Stimulated activated effector memory CD8-positive, alpha-beta T cell treated with anti-CD3 and anti-CD28 coated beads, Interleukin-12 subunit alpha, Interleukin-12 subunit beta, amount 100 ng/mL, for 72 hours (primary cell): ENCODE data around the gene DUT.

Experiments
- ATAC-seq: fragments of 150-1000 bp; cut with Tn5 transposase; 2 replicates; pipeline ENCODE4 v1.10.0; 2021
- DNase-seq, 2 donors: peaks; one replicate each; pipeline ENCODE4 v3.0.0; 2021 to 2022; ENCODE audit warnings: low spot score in 2 of 2
- H3K27ac Mint-ChIP-seq: one replicate; pipeline ENCODE4 v1.8.0; 2022; ENCODE audit warnings: mild to moderate bottlenecking, mixed read lengths
- H3K36me3 Mint-ChIP-seq: one replicate; pipeline ENCODE4 v1.8.0; 2022; ENCODE audit warnings: mild to moderate bottlenecking, mixed read lengths
- H3K4me1 Mint-ChIP-seq: one replicate; pipeline ENCODE4 v1.8.0; 2022; ENCODE audit warnings: mixed read lengths
- H3K4me3 Mint-ChIP-seq: one replicate; pipeline ENCODE4 v1.8.0; 2022; ENCODE audit warnings: mild to moderate bottlenecking, mixed read lengths
- H3K9me3 Mint-ChIP-seq: one replicate; pipeline ENCODE4 v1.8.0; 2022; ENCODE audit warnings: mixed read lengths

DUT gene

GRCh38 chr15:48330855-48331795, at the start of gene DUT:
Gene DUT (plus strand): TSS chr15:48331429. CDS start chr15:48331516, 87 bp downstream.
- Mint-ChIP-seq H3K36me3 (peaks cover 47% of the 10 kb centered on the region), H3K4me1 (peaks cover 37% of the 10 kb centered on the region), H3K27ac (peak within 1 kb of the TSS; percentile 94), H3K4me3 (peak within 1 kb of the TSS; percentile 90), H3K9me3 (no peaks in the 10 kb centered on the region)
- DNase-seq (peak; percentile 75 to 88), ATAC-seq (peak; percentile 91)

GRCh38 chr15:48281674-48282073, 49.6 kb upstream of the DUT start:
- no peak overlapping the region for H3K4me3 Mint-ChIP-seq
- H3K9me3 Mint-ChIP-seq: no peaks in the 10 kb centered on the region
- no peaks in the 10 kb centered on the region for H3K36me3 Mint-ChIP-seq
- ATAC-seq: no peak
- H3K27ac Mint-ChIP-seq: no peak overlapping the region
- DNase-seq: no peak
- H3K4me1 Mint-ChIP-seq: no peaks in the 10 kb centered on the region

DNA sequence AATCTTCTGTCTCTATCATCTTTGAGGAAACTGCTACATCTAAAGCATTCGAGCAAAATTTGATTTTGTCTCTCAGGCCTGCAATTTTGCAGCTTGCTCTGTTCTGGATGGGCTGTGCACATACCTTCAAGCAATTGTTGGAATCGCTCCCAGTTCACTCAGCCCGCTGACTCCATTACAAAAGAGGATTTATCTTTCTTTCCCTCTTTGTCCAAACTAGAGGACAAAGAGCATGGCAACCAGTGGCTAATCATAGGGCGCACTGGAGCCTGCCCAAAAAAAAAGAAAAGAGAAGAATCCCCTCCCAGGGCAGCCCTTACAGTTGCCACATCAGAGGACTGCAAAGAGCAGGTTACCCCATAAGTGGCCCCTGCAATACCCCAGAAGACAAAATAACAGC, 49.0 kb upstream of the DUT start:
- Mint-ChIP-seq H3K27ac (no peak overlapping the region), H3K4me3 (no peak overlapping the region), H3K36me3 (no peaks in the 10 kb centered on the region), H3K4me1 (no peaks in the 10 kb centered on the region), H3K9me3 (no peaks in the 10 kb centered on the region)
- ATAC-seq (no peak), DNase-seq (no peak)

GRCh38 chr15:48283396-48284145, 47.7 kb upstream of the DUT start:
- ATAC-seq (no peak), DNase-seq (no peak)
- Mint-ChIP-seq H3K9me3 (no peaks in the 10 kb centered on the region), H3K4me3 (no peak overlapping the region), H3K4me1 (no peaks in the 10 kb centered on the region), H3K36me3 (no peaks in the 10 kb centered on the region), H3K27ac (no peak overlapping the region)

- no peak overlapping the region for H3K4me3 Mint-ChIP-seq
- no peaks in the 10 kb centered on the region for H3K4me1 Mint-ChIP-seq
- ATAC-seq (peak; percentile 55), DNase-seq (peak; percentile 28 to 68)
- no peak overlapping the region for H3K27ac Mint-ChIP-seq
- no peaks in the 10 kb centered on the region for H3K9me3 Mint-ChIP-seq
- H3K36me3 Mint-ChIP-seq: no peaks in the 10 kb centered on the region
Measured at GRCh38 chr15:48285329-48286214, 45.7 kb upstream of the DUT start.

DNA sequence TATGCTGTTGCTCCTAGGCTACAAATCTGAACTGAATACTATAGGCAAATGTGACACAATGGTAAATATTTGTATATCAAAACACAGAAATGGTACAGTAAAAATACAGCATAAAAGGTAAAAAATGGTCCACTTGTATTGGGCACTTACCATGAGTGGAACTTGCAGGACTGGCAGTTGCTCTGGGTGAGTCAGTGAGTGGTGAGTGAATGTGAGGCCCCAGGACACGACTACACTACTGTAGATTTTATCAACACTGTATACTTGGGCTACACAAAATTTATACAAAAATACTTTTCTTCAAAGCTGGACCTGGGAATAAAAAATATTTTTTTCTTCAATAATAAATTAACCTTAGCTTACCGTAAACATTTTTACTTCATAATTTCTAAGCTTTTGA, 41.6 kb upstream of the DUT start:
- Mint-ChIP-seq H3K9me3 (no peaks in the 10 kb centered on the region), H3K4me1 (no peaks in the 10 kb centered on the region), H3K36me3 (no peaks in the 10 kb centered on the region), H3K27ac (no peak overlapping the region), H3K4me3 (no peak overlapping the region)
- DNase-seq (no peak), ATAC-seq (no peak)

DNA sequence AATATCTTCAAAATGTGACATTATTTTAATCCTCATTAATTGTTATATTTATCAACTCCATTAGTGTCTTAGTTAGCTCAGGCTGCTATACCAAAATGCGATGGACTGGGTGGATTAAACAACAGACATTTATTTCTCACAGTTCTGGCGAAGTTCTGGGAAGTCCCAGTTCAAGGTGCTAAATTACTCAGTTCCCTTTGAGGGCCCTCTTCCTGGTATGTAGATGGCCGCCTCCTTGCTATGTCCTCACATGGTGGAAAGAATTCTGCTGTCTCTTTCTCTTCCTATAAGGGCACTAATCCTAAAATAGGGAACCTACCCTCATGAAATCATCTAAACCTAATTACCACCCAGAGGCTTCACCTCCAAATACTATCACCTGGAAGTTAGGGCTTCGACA, 38.8 kb upstream of the DUT start:
- ATAC-seq: peak; percentile 36
- no peaks in the 10 kb centered on the region for H3K4me1 Mint-ChIP-seq
- no peak for DNase-seq
- H3K36me3 Mint-ChIP-seq: no peaks in the 10 kb centered on the region
- no peak overlapping the region for H3K4me3 Mint-ChIP-seq
- H3K9me3 Mint-ChIP-seq: no peaks in the 10 kb centered on the region
- H3K27ac Mint-ChIP-seq: peak overlapping the region; percentile 67

DNA sequence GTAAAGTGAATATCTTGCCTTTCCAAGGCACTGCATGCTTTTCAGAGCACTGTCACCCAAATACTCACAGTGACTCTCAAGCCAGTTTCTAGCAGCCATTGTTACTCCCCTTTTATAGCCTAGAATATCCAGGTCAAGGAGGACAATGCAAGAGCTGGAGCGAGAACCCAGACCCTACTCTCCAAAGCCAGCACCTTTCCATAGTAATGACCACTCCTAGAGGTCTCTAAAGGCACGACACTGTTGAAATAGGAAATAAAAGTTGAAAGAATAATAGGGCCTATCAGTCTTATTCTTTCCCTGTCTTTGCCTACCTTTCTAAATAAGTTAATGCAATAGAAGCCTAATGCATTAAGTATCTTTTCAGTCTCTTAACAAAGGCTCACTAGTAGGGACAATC, 33.6 kb upstream of the DUT start:
- Mint-ChIP-seq H3K4me3 (no peak overlapping the region), H3K9me3 (no peaks in the 10 kb centered on the region), H3K36me3 (no peaks in the 10 kb centered on the region), H3K27ac (no peak overlapping the region), H3K4me1 (no peaks in the 10 kb centered on the region)
- DNase-seq: no peak
- no peak for ATAC-seq

GRCh38 chr15:48298914-48299313, 32.3 kb upstream of the DUT start:
- Mint-ChIP-seq H3K9me3 (no peaks in the 10 kb centered on the region), H3K36me3 (no peaks in the 10 kb centered on the region), H3K4me3 (no peak overlapping the region), H3K4me1 (no peaks in the 10 kb centered on the region), H3K27ac (no peak overlapping the region)
- ATAC-seq: no peak
- no peak for DNase-seq

GRCh38 chr15:48300038-48300437, 31.2 kb upstream of the DUT start:
- Mint-ChIP-seq H3K27ac (no peak overlapping the region), H3K4me1 (no peaks in the 10 kb centered on the region), H3K4me3 (no peak overlapping the region), H3K9me3 (no peaks in the 10 kb centered on the region), H3K36me3 (no peaks in the 10 kb centered on the region)
- no peak for DNase-seq
- no peak for ATAC-seq

DNA sequence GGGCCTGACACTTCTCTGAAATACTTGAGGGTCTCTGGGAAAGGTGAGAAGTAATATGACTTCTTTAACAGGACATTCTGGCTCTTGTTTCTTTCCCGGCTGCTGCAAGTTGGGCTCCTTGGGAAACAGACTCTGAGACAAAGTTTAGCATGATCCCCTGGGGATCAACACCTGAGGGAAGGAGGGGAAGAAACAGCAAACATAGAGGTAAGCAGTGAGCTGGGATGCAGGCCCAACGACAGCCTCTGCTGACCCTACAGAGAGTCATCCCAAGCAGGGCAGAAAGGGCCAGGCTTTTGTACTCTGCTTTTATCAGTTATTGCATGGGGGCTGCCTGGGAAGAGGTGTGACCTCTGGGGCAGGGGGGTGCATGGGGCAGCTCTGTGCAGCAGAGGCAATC, 26.8 kb upstream of the DUT start:
- Mint-ChIP-seq H3K27ac (no peak overlapping the region), H3K4me3 (no peak overlapping the region), H3K4me1 (no peaks in the 10 kb centered on the region), H3K36me3 (no peaks in the 10 kb centered on the region), H3K9me3 (no peaks in the 10 kb centered on the region)
- DNase-seq: no peak
- no peak for ATAC-seq

DNA sequence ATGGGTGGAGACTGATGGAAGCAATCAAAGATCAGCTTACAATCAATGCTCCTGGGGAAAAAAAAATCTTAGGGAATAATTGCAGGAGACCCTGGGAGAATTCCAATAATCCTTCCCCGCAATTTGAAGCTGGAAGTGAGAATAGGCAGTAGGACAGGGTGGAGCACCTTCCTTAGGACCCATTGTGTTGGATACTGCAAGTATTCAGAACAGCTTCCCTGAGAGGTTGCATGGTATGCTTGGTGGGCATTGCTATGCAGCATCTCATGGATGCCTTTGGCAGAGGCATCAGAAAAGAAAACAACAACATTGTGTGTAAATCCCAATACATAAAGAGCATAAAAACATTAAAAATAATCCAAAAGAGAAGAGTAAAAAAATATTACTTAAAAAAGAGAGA, 24.6 kb upstream of the DUT start:
- Mint-ChIP-seq H3K9me3 (no peaks in the 10 kb centered on the region), H3K4me3 (no peak overlapping the region), H3K4me1 (no peaks in the 10 kb centered on the region), H3K36me3 (no peaks in the 10 kb centered on the region), H3K27ac (no peak overlapping the region)
- DNase-seq (no peak), ATAC-seq (no peak)

- Mint-ChIP-seq H3K4me3 (no peak overlapping the region), H3K27ac (no peak overlapping the region), H3K36me3 (no peaks in the 10 kb centered on the region), H3K4me1 (no peaks in the 10 kb centered on the region), H3K9me3 (no peaks in the 10 kb centered on the region)
- DNase-seq (no peak), ATAC-seq (no peak)
Measured at GRCh38 chr15:48307586-48307985, 23.6 kb upstream of the DUT start.

DNA sequence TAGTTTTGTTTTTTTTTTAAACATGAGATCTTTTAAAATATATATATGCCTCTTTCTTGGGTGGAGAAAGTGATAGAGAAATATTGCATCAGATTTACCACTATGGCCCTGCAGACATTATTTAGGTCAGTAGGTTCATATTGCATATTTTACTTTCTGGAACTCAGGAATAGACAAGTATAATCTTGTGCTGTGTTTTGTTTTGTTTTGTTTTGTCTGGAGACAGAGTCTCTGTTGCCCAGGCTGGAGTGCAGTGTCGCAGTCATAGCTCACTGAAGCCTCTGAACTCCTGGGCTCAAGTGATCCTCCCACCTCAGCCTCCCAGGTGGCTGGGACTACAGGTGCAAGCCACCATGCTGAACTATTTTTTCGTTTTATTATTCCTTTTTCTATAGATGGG, 21.5 kb upstream of the DUT start:
- H3K36me3 Mint-ChIP-seq: no peaks in the 10 kb centered on the region
- no peaks in the 10 kb centered on the region for H3K9me3 Mint-ChIP-seq
- H3K27ac Mint-ChIP-seq: no peak overlapping the region
- DNase-seq (no peak), ATAC-seq (no peak)
- no peak overlapping the region for H3K4me3 Mint-ChIP-seq
- no peaks in the 10 kb centered on the region for H3K4me1 Mint-ChIP-seq

- Mint-ChIP-seq H3K9me3 (no peaks in the 10 kb centered on the region), H3K4me3 (no peak overlapping the region), H3K27ac (no peak overlapping the region), H3K4me1 (no peaks in the 10 kb centered on the region), H3K36me3 (no peaks in the 10 kb centered on the region)
- ATAC-seq: no peak
- DNase-seq: no peak
Measured at GRCh38 chr15:48313216-48313615, 18.0 kb upstream of the DUT start.
